ENCODE results near the gene THBS3.
"Not testable (repeated sequence)": the region's sequence is repeated elsewhere in the genome, so short reads cannot be mapped to it uniquely, and the experiment has no call there.

The THBS3 gene

DNA sequence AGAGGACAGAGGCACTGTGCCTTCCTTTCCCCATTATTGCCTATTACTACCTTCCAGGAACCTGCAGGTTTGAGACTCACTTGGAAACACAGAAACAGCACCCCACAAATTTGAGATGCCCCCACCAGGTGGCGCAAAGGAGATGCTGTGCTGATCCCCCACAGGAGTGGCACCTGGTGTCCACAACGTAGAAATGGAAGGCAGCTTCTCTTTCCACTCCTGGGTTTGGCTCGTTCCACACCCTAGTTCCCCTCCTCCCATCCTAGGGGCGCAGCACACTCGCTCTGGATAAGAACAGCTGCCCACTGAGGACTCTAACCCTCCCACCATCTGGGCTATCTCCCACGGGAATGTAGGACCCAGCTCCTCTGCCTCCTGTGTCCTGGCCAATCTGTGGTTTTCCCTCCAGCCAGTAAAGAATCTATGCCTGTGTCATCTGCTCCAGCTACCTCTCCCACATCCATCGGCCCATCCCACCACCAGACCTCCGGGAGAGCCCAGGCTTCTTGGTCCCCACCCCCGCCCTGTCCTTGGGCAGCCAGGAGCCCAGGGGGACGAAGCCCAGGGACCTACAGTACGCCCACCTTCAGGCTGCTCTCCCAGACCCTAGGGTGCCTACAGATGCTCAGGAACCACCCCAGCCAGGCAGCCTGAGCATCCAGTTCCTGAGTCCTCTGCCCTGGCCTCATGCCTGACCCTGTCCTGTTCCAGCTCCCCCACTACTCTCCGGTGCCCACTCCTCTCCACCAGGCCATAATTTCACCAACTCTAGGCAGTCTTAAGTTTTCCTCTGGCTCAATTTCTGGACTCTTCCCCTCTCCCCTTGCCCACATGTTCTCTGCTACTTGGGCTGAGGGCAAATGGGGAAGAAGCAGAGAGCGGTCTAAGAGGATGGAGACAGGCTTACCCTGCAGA lies 549 bp downstream of the THBS3 start:
- DNase-seq = peak; percentile 51

DNA sequence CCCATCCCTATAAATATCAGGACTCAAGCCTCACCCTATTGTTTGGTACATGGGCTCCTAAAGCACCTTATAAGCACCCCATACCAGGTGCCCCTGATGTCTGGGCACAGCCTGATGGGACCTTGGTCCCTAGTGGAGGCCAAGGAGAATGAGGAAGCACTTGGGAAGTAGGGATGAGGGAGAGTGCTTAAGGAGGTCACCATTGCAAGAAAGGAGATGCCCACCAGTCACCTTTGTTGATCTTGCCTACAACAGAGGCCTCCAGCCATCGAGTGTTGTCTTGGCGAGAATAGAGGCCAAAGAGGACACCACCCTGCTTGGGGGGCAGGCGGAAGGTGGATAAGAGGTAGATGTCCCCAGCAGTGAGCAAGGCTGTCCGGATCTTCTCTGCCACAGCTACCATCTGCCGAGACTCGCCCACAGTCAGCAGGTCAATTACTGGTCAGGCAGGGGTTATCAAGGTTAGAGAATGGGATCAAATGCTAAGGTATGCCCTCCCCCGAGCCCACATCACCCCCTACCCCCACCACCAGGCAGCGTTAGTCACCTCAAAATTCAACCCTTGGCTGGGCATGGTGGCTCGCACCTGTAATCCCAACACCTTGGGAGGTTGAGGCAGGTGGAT lies 1.6 kb downstream of the THBS3 start:
- DNase-seq = no peak

DNA sequence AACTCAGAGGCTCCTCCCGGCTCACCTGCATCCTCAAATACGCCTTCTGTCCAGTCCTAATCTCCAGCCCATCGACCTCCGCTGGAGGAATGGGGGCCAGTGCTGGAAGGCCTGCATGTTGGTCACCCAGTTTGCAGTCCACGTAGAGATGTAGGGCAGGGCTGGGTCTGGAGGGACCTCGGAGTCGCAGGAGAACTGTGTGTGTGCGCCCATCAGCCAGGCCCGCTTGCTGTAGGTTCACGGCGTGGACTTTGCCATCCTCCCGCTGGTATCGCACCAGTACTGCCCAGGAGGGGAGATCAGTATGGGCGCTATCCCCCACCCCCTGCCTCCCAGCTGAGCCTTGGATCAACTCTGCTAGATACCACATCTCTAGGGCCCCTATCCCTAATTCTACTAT lies 2.7 kb downstream of the THBS3 start:
- no peak for DNase-seq

DNA sequence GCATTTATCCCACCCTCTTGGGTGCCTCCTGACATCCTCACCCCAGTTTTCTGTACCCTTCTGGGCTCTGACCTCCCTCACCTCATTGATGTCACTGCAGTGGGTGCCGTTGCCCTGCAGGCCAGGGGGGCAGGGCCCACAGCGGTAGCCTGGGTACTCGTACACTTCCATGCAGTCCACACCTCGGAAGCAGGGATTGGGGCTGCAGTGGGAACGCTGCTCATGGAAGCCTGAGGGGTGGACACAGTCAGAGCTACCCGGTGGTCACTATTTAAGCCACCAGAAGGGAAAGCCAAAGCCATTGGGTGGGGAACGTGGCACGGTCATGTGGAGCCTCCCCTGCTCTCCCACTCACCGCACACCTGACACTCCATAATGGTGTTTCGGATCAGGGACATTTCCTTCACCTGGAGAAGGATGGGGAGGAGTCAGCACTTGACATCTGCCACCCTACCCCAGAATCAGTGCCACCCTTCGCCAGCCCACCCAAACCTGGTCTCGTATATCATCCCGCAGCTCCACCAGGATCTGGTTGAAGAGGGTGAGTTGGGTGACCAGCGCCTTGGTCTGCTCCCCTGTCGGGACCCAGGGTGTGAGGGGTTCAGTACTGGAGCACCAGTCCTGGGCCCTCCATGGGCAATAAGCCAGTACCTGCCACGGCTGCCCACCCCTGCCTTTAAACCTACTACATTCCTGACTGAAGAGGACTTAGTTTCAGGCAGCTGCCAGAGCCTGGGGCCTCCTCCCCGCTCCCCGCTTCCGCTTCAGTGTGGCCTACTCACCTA lies 4.8 kb downstream of the THBS3 start:
- no peak for DNase-seq

DNA sequence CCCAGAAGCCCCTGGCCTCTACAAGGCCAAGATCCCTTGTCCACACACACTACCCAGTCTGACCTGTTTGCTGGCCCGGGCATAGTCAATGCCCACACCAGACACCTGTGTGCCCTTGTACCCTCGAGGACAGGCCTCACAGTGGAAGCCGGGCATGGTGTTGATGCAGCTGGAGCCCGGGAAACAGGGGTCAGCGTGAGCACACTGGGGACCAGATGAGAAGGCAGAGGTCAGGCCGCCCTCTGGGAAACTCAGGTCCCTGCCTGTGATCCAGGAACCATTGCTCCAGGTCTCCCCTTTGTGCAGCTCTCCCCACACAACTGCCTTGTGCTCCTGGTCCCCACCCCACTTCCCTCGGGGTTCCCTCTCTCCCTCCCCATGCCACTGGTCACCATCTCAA lies 5.5 kb downstream of the THBS3 start:
- DNase-seq = no peak

DNA sequence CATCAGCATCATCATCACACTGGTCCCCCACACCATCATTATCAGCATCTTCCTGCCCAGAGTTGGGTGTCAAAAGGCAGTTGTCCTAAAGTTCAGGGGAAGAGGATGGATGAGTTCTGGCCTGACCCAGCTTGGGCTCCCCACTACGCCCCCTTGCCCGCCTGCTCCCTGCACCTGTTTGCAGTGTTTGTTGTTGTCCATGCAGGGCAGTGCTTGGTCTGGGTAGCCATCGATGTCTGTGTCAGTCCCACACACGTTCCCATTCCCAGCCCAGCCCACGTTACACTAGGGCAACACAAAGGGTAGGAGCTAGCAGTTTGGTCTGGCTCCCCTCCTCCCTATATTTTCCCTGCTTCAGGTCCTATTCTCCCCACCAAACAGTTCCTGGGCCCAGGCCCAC lies 6.8 kb downstream of the THBS3 start:
- no peak for DNase-seq

DNA sequence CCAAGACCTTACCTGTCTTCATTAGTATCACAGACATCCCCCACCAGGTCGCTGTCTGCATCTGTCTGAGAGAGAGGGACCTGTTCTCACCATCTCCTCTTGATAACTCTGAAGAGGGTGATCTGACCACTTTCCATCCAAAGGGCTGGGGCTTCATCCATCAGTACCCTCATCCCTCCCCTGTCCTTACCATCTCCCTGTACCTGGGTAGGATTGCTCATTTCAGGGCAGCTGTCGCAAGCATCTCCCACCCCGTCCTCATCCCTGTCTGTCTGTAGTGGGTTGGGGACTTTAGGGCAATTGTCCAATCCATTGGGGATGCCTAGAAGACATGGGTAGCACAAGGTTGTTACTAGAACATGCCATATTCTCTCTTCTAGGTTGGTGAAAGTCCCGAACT lies 7.9 kb downstream of the THBS3 start:
- no peak for DNase-seq

DNA sequence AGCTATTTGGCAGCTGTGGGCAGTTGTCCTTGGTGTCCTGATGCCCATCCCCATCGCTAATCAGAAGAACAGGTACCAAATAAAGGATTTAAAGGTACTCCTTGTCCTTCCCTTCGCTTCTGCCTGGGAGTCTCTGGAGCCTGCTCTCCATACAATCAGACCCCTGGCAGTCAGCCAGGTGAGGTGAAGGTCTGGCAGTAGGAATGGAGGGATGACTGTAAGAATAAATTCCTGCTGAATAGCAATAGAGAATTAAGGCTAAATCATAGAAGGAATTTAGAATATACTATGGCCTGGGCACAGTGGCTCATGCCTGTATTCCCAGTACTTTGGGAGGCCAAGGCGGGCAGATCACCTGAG lies 9.2 kb downstream of the THBS3 start:
- DNase-seq = no peak

DNA sequence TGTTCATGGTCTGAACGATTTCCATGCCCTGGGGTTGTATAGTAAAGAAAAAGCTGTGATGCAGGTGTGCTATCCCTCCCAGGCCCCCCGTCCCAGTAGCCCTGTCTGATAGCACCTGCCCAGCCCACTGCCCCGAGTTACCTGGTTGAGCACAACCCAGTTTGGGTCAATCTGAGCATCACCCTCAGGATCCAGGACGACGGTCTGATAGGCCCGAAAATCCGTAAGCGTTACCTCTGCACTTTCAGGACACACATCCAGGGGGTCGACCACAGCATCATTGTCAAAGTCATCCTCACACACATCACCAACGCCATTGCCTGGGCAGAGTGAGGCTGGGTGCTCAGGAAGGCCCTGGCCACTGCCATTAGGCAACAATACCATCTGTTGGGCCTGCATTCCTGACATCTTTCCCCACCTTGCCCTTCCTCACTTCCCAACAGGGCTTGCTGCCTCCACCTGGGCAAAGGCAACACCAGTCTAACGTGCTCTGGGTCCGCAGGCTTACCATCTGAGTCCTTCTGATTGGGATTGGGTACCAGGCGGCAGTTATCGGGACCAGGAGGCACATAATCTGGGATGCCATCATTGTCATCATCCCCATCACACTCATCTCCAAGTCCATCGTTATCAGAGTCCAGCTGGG lies 9.7 kb downstream of the THBS3 start:
- DNase-seq = no peak

DNA sequence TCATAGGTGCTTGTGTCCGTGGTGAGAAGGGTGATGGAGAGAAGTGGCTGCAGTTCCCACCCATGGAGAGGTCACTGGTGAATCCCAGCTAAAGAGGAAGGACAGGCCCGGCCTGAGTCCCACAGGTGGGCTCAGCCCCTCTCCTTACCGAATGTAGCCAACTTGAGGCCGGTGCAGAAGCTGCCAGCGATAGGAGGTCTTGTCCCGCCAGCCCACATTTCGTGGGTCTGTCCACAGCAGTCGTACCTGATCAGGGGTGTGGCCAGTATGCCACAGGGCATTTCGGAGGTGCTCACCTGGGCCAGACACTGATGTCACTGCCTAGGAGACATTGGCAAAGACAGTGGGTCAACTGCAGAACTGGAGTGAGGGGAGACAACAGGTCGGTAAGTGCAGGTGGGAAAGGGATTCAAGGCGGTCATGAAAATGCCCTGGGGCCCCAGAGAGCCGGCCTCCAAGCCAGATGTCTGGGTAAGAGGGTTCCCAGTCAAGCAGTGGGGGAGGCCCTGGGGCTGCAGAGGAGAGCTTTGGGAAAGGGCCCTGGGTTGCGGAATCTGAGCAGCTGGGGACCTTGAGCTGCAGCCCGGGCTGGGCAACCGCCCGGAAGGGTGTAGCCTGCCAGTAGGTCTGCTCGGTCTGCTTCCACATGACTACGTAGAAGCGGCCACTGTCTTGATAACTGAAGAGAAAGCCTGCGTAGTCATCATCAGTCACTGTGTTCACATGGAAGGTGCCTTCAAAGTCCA lies 10.6 kb downstream of the THBS3 start:
- DNase-seq = no peak

DNA sequence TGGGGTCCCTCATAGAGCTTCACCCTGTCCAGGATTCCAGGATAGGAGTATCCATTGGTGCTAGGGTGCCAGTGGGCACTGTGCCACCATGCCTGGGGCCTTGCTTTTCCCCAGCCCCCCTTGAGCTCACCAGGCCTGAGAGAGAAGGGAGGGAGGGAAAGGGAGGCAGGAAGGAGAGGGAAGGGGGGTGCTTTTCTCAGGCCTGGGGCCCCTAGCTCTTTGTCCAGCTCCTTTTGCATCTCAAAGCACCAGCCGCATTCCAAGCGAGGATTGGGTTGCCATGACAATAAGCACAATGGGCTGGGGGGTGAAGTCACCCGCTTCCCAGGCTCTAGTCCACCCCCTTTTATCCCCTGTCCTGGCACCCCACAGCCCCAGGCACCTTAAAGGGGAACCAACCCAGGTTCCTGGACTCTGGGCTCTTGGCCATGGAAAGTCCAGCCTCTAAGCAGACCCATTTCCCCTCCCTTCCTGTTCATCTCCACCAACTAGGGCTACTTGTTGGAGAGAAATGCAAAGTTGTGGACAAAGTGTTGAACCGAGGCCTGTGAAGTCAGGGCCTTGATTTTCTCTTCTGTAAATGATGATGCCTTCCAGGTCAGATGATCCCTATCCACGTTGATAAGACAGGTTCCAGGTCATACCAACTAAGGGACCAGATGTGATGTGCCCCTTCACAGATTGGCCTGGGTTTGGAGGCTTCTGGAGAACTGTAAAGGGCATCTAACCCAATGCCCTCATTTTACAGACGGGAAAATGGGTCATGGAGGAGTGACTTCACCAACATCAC lies 11.4 kb downstream of the THBS3 start:
- DNase-seq = no peak

DNA sequence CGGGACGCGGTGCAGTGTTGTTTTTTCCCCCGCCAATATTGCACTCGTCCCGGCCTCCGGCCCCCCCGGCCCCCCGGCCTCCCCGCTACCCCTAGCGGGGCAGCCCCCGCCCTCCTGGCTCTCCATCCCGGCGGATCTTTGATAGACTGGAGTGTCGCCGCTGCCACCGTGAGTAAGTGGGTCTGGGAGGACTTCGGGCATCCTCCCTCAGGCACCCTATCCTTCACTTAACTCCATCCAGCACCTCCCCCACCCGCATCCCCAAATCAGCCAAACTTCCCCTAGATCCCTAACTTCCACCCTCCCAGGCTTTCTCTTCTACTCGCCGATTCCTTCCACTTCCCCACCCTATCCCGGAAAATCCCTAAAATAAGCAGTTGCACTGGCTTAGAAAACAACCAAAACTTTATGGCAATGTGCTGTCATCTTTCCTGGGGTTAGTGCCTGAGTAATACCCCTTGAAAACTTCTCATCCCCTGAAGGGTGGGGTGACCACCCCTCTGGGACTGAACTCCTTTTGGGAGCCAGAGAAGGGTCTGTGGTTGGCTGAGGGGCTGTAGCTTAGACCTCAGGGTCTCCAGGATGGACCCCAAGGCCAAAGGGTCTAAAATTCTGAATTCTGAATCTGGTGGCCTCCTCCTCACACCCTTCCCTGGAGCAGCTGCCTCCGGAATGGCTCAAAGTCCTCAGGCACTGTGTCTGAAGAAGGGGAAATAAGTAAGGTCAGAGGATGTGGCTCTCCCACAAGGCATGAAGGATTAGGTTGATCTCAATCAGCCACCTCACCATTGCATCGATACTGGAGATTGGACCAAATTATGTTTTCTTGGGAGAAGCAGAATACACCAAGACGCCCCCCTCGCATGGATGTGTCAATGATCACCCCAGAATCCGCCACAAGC lies 12.2 kb downstream of the THBS3 start:
- DNase-seq = no peak

DNA sequence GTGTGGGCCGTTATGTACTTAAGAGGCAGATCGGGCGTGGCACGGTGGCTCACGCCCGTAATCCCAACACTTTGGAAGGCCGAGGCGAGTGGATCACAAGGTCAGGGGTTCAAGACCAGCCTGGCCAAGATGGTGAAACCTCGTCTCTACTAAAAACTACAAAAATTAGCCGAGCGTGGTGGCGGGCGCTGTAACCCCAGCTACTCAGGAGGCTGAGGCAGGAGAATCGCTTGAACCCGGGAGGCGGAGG lies 13.8 kb downstream of the THBS3 start:
- not testable (repeated sequence) for DNase-seq

DNA sequence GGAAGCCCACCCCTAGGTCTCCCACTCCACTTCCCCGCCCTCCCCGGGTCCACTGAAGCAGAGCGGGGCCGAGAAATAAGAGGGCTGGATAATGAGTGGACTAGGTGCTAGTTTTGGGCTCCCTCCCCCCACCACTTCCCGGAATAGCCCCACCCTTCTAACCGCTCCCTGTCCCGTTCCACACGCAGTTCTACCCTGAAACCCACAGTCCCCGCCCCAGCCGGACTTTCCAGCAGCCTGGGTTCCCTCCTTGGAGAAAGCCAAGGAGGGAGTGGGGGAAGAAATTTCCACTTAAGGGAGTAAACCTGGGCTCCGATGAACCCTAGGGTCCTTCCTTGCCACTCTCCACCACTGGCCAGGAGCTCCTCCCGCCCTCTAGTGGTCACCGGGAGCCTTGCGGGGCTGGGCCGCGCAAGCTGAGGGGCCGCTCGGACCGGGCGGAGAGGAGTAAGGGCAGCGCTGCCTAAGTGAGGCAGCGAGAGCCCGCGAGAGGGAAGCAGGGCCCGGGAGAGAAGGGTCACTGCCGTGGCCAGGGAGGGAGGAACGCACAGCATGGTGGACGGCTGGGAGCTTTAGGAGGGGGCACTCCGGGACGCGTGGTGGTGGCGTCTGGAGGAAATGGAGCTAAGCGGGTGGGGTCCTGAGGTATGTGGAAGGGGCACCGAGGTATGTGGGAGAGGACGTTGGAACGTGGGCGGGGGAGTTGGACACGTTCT lies 14.3 kb downstream of the THBS3 start:
- peak; percentile 86 for DNase-seq

DNA sequence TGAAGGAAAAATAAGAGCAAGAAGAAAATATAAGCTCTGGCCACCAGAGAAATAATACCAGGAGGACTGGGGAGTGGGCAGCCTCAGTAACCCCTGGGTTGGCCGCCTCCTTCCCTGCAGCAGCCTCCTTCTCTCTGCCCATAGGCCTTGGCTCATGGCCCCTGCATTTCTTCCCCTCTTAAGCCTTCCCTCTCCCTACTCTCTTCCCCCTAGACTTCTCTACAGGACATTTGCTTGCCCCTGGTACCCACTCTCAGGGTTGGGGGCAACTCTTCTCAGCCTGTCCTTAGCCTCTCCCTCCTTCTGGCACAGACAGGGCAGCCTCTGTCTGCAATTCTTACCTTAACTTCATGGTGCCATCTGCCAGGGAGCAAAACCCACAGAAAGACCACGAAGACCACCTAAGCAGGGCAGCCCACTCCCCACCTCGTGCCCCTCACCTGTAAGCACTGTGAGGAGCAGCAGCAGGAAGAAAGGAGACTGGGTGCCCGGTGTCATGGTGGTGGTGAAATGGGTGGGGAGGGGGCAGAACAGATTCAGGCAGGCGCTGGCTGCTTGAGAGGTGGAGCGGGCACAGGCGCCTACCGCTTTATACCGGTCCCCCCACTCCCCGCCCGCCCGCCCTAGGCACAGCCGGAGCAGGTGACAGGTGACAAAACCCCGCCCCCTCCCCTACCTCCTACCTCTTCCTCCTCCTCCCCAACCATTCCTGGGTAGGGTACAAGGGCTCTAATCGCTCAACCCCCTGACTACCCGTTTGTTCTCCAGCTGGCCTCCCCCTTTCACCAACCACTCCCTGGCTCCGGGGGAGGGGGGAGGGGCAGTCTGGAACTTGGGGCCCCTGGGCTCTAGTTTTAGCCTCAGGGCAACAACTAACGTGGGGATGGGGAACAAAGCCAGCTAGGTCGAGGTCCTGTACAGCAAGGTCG lies 15.1 kb downstream of the THBS3 start:
- DNase-seq = peak; percentile 60

DNA sequence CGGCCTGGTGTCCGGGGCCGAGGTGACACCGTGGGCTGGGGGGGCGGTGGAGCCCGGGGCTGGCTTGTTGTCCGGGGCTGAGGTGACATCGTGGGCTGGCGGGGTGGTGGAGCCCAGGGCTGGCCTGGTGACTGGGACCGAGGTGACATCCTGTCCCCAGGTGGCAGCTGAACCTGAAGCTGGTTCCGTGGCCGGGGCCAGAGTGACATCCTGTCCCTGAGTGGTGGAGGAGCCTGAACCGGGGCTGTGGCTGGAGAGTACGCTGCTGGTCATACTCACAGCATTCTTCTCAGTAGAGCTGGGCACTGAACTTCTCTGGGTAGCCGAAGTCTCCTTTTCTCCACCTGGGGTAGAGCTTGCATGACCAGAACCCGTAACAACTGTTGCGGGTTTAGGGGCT lies 15.8 kb downstream of the THBS3 start:
- no peak for DNase-seq

DNA sequence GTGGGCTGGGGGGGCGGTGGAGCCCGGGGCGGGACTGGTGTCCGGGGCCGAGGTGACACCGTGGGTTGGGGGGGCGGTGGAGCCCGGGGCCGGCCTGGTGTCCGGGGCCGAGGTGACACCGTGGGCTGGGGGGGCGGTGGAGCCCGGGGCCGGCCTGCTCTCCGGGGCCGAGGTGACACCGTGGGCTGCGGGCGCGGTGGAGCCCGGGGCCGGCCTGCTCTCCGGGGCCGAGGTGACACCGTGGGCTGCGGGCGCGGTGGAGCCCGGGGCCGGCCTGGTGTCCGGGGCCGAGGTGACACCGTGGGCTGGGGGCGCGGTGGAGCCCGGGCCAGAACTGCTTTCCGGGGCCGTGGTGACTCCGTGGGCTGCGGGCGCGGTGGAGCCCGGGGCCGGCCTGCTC lies 17.8 kb downstream of the THBS3 start:
- DNase-seq = not testable (repeated sequence)

DNA sequence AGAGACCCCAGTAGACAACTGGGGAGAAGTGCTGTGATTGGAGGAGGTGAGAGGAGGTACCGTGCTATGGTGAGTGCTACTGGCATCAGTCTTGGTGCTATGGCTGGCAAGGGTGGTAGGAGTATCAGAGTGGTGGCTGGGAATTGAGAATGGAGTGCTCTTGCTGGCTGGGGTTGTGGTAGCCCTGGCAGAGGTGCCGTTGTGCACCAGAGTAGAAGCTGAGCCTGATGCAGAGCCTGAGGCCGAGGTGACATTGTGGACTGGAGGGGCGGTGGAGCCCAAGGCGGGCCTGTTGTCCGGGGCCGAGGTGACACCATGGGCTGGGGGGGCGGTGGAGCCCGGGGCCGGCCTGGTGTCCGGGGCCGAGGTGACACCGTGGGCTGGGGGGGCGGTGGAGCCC lies 19.4 kb downstream of the THBS3 start:
- DNase-seq = no peak

DNA sequence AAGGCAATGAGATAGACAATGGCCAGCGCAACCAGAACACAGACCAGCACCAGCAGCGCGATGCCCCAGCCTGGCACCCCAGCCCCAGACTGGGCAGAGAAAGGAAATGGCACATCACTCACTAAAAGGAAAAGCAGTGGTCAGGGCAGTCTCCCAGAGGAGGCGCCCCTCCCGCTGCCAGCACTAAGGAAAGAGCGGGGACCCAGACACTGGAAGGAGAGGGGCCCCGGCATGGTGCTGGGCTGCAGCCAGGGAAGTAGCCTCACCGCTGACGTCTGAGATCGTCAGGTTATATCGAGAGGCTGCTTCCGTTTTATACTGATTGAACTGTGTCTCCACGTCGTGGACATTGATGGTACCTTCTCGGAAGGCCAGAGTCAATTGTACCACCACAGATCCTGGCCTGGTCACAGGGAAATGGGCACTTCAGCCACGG lies 20.2 kb downstream of the THBS3 start:
- DNase-seq = no peak
